Measurements from ENCODE around the gene GPHA2. TPM values are rescaled to one million over a fixed set of nuclear protein-coding genes. Genes with fewer than 3 reads are reported as not detected.

The GPHA2 gene
- total and polyA plus RNA-seq, 2 of the 13 experiments (the other 11 are each of a cell fraction or from before 2014, with no cell fraction given) = 13.0 to 19.1 TPM

DNA sequence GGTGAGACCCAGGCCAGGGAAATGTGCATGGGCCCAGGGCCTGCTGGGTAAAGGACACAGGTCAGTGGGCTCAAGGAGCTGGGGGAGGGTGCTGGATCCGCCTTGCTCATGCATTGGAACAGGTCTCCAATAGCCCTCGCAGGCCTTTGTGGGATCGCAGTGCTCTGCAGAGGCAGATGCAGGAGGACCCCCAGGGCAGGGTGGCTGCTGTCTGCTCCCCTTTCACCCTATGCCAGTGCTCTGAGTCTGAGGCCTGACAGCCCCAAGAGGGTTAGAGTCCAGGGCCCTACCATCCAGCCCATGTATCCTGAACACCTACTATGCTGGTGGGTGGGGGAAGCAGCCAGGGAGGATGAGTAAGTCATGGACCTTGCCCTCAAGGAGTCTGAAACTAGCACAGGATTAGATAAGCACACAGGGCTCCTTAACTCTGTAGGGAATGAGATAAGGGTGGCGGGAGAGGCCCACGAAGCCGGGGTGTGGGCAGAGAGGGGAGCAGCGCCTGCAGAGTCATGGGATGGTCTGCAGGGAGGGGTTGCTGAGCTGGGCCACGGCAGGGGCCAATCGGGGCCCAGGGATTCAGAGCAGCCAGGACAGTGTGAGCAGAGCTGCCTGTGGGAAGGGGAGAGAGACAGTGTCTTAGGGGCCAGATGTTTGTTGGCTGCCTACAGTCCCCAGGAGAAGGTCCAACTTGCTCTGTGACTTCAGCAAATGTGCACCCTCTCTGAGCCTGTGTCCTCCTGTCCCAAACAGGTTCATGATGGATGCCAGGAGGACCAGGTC lies 46.8 kb downstream of the GPHA2 start (continued):
- TF ChIP-seq, protein P1, sequence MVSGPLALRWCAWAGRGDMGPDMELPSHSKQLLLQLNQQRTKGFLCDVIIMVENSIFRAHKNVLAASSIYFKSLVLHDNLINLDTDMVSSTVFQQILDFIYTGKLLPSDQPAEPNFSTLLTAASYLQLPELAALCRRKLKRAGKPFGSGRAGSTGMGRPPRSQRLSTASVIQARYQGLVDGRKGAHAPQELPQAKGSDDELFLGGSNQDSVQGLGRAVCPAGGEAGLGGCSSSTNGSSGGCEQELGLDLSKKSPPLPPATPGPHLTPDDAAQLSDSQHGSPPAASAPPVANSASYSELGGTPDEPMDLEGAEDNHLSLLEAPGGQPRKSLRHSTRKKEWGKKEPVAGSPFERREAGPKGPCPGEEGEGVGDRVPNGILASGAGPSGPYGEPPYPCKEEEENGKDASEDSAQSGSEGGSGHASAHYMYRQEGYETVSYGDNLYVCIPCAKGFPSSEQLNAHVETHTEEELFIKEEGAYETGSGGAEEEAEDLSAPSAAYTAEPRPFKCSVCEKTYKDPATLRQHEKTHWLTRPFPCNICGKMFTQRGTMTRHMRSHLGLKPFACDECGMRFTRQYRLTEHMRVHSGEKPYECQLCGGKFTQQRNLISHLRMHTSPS (CRISPR knock-in tag; IDR thresholded peaks at IDR 0.05; ENCODE audit: low read depth) = 0 out of 2 replicates have a peak, but pooled peaks have one; percentile 23
- TF ChIP-seq ZNF34 (CRISPR knock-in tag; IDR thresholded peaks at IDR 0.05; ENCODE audit: borderline replicate concordance) (no peak), ZBED4 (CRISPR knock-in tag; IDR thresholded peaks at IDR 0.05; ENCODE audit: borderline replicate concordance) (no peak), ZNF232 (CRISPR knock-in tag; IDR thresholded peaks at IDR 0.05; ENCODE audit: borderline replicate concordance) (peak; percentile 32; the same call in 1 of the 2 replicates), ZBTB40 (IDR thresholded peaks at IDR 0.05) (no peak), ZBTB40 (CRISPR knock-in tag; IDR thresholded peaks at IDR 0.05) (no peak), ZKSCAN1 (IDR thresholded peaks at IDR 0.05; ENCODE audit: low read length) (peak; percentile 93), ZNF766 (CRISPR knock-in tag; IDR thresholded peaks at IDR 0.05; ENCODE audit: borderline replicate concordance) (no peak), FOXA1 (IDR thresholded peaks at IDR 0.05) (no peak), FOXA1 (CRISPR knock-in tag; IDR thresholded peaks at IDR 0.05) (no peak), ZNF891 (CRISPR knock-in tag; IDR thresholded peaks at IDR 0.05) (peak; percentile 44; the same call in 1 of the 2 replicates), PAF1 (CRISPR knock-in tag; IDR thresholded peaks at IDR 0.05) (peak; percentile 36; the same call in 1 of the 2 replicates), TARDBP (CRISPR knock-in tag; IDR thresholded peaks at IDR 0.05) (peak; percentile 60), PLRG1 (conservative IDR thresholded peaks at IDR 0.05) (no peak)

Measured in HepG2 (cell line).